GM18909 (cell line): Measurements from ENCODE around the gene CD74.

Experiments
- ATAC-seq: cut with Tn5 transposase; IDR thresholded peaks from one replicate; pipeline ENCODE4 v1.9.1; 2021; ENCODE audit warnings: mild to moderate bottlenecking; ENCODE audit not compliant: unreplicated experiment, poor library complexity

Gene CD74

GRCh38 chr5:150411245-150411979, 1.3 kb downstream of the CD74 start:
- no peak for ATAC-seq

GRCh38 chr5:150410524-150411244, 2.0 kb downstream of the CD74 start:
- no peak for ATAC-seq

- ATAC-seq: peak; percentile 30
Measured at GRCh38 chr5:150409638-150410523, 2.8 kb downstream of the CD74 start.

- no peak for ATAC-seq
Measured at GRCh38 chr5:150408231-150408943, 4.3 kb downstream of the CD74 start.

GRCh38 chr5:150407096-150407720, 5.5 kb downstream of the CD74 start:
- no peak for ATAC-seq

- no peak for ATAC-seq
Measured at GRCh38 chr5:150406723-150407095, 6.0 kb downstream of the CD74 start.

- ATAC-seq: no peak
Measured at GRCh38 chr5:150406103-150406722, 6.5 kb downstream of the CD74 start.

- no peak for ATAC-seq
Measured at GRCh38 chr5:150404941-150405816, 7.5 kb downstream of the CD74 start.

GRCh38 chr5:150404535-150404934, 8.2 kb downstream of the CD74 start:
- no peak for ATAC-seq

- no peak for ATAC-seq
Measured at GRCh38 chr5:150404121-150404520, 8.6 kb downstream of the CD74 start.

- no peak for ATAC-seq
Measured at GRCh38 chr5:150402901-150403342, 9.8 kb downstream of the CD74 start.

GRCh38 chr5:150402229-150402773, 10.4 kb downstream of the CD74 start:
- ATAC-seq: no peak

- no peak for ATAC-seq
Measured at GRCh38 chr5:150401376-150402228, 11.1 kb downstream of the CD74 start.

- no peak for ATAC-seq
Measured at GRCh38 chr5:150401076-150401375, 11.7 kb downstream of the CD74 start.

GRCh38 chr5:150400316-150401075, 12.2 kb downstream of the CD74 start:
- ATAC-seq: no peak

GRCh38 chr5:150399524-150400211, 13.0 kb downstream of the CD74 start:
- peak; percentile 11 for ATAC-seq
